Mesendoderm (in vitro differentiated cells): ENCODE measurements around the gene STUB1.
A peak's percentile ranks its signal among the peaks of the same experiment; 100 is the strongest.

Experiments
- DNase-seq: peaks from one replicate; pipeline ENCODE4 v3.0.0; 2013
- H2AK5ac ChIP-seq: 2 replicates; pipeline ENCODE4 v1.6.1; 2013; ENCODE audit warnings: low read length, inconsistent platforms
- H2BK120ac ChIP-seq: 2 replicates; pipeline ENCODE4 v1.6.1; 2013; ENCODE audit warnings: low read depth, mild to moderate bottlenecking, low read length, moderate library complexity, mixed read lengths
- H2BK15ac ChIP-seq: replicated peaks from 2 replicates; pipeline ENCODE4 v1.6.1; 2013; ENCODE audit warnings: low read depth, mild to moderate bottlenecking, moderate library complexity
- H2BK5ac ChIP-seq: 2 replicates; pipeline ENCODE4 v1.6.1; 2013; ENCODE audit warnings: low read length, inconsistent platforms
- H3K18ac ChIP-seq: 2 replicates; pipeline ENCODE4 v1.6.1; 2013; ENCODE audit warnings: mild to moderate bottlenecking, low read length, mixed read lengths
- H3K23ac ChIP-seq: one replicate; pipeline ENCODE4 v1.6.1; 2013; ENCODE audit warnings: low read length
- H3K27ac ChIP-seq: 2 replicates; pipeline ENCODE4 v1.5.1; 2013; ENCODE audit warnings: low read depth, mild to moderate bottlenecking, inconsistent platforms, low read length, moderate library complexity
- H3K27me3 ChIP-seq: 2 replicates; pipeline ENCODE4 v1.6.1; 2013; ENCODE audit warnings: low read length, control low read depth, mild to moderate bottlenecking, inconsistent platforms; ENCODE audit not compliant: insufficient read depth, poor library complexity
- H3K36me3 ChIP-seq: 2 replicates; pipeline ENCODE4 v1.6.1; 2013; ENCODE audit warnings: low read length, inconsistent platforms; ENCODE audit not compliant: control insufficient read depth, insufficient read depth
- H3K4ac ChIP-seq: one replicate; pipeline ENCODE4 v1.6.1; 2013; ENCODE audit warnings: low read depth, mild to moderate bottlenecking, low read length, moderate library complexity
- H3K4me1 ChIP-seq: 2 replicates; pipeline ENCODE4 v1.6.1; 2013; ENCODE audit warnings: low read depth, low read length, inconsistent platforms; ENCODE audit not compliant: control insufficient read depth
- H3K4me2 ChIP-seq: 2 replicates; pipeline ENCODE4 v1.6.1; 2013; ENCODE audit warnings: low read length
- H3K4me3 ChIP-seq: 2 replicates; pipeline ENCODE4 v1.5.1; 2013; ENCODE audit warnings: mild to moderate bottlenecking, low read length
- H3K56ac ChIP-seq: one replicate; pipeline ENCODE4 v1.6.1; 2013; ENCODE audit warnings: low read length
- H3K79me1 ChIP-seq: 2 replicates; pipeline ENCODE4 v1.6.1; 2013; ENCODE audit warnings: low read length, inconsistent platforms
- H3K79me2 ChIP-seq: 2 replicates; pipeline ENCODE4 v1.6.1; 2013; ENCODE audit warnings: mild to moderate bottlenecking, low read length; ENCODE audit not compliant: control insufficient read depth, insufficient read depth
- H3K9ac ChIP-seq: 2 replicates; pipeline ENCODE4 v1.6.1; 2013; ENCODE audit warnings: low read length, inconsistent platforms
- H4K5ac ChIP-seq: one replicate; pipeline ENCODE4 v1.6.1; 2013; ENCODE audit warnings: low read length
- H4K8ac ChIP-seq: one replicate; pipeline ENCODE4 v1.6.1; 2013; ENCODE audit warnings: low read depth, mild to moderate bottlenecking, control low read depth, low read length, moderate library complexity
- WGBS: extraction: QIAGEN DNeasy Blood & Tissue Kit; methylation state at CpG from one replicate; pipeline ENCODE4 v1.1.7; 2013; ENCODE audit warnings: low lambda C conversion rate, missing lambda C conversion rate; ENCODE audit not compliant: insufficient coverage; ENCODE audit errors: extremely low coverage; 5-methylcytosine and 5-hydroxymethylcytosine counted together

The STUB1 gene

DNA sequence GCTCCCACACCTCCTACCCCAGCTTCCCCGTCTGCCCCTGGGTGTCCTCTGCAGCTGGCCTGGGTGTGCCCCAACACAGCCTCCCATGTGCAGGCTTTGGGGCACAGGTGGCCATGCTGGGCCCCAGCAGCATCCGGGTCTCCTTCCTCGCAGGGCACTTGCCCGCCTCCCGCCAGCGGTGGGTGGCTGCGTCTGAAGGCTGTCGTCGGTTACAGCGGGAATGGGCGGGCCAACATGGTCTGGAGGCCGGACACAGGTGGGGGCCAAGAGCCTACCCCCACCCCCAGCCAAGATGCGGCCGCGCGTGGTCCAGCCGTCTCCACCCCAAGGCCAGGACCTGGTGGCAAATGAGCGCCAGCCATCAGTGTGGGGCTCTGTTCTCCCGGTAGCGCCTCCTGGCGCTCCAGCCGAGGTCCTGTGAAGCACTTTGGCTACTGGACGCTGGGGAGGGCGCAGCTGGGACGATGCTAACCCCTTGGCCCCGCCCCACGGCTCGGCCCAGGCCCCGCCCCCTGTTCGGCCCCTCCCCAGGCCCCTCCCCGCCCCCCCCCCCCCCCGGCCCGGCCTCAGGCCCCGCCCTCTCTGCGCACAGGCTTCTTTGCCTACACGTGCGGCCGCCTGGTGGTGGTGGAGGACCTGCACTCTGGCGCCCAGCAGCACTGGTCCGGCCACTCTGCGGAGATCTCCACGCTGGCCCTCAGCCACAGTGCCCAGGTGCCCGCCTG lies 19.6 kb upstream of the STUB1 start:
- H3K4me1 ChIP-seq: no peaks in the 10 kb centered on the region
- DNase-seq: peak; percentile 94
- no peaks in the 10 kb centered on the region for H3K79me1 ChIP-seq
- no peaks in the 10 kb centered on the region for H3K79me2 ChIP-seq
- no peak overlapping the region for H3K27ac ChIP-seq
- H3K56ac ChIP-seq: peak overlapping the region; percentile 73
- H3K4ac ChIP-seq: no peak overlapping the region
- WGBS: no CpG with 5 or more reads among the region's 43 CpGs
- H3K9ac ChIP-seq: peak overlapping the region; percentile 22
- H3K36me3 ChIP-seq: no peaks in the 10 kb centered on the region
- H2BK120ac ChIP-seq: no peak overlapping the region
- H4K5ac ChIP-seq: no peak overlapping the region
- H3K27me3 ChIP-seq: no peaks in the 10 kb centered on the region
- H3K4me2 ChIP-seq: no peak overlapping the region
- no peak overlapping the region for H3K4me3 ChIP-seq
- H2BK15ac ChIP-seq: no peak overlapping the region
- no peak overlapping the region for H2AK5ac ChIP-seq
- no peak overlapping the region for H4K8ac ChIP-seq
- H2BK5ac ChIP-seq: no peak overlapping the region
- no peak overlapping the region for H3K23ac ChIP-seq
- no peak overlapping the region for H3K18ac ChIP-seq

DNA sequence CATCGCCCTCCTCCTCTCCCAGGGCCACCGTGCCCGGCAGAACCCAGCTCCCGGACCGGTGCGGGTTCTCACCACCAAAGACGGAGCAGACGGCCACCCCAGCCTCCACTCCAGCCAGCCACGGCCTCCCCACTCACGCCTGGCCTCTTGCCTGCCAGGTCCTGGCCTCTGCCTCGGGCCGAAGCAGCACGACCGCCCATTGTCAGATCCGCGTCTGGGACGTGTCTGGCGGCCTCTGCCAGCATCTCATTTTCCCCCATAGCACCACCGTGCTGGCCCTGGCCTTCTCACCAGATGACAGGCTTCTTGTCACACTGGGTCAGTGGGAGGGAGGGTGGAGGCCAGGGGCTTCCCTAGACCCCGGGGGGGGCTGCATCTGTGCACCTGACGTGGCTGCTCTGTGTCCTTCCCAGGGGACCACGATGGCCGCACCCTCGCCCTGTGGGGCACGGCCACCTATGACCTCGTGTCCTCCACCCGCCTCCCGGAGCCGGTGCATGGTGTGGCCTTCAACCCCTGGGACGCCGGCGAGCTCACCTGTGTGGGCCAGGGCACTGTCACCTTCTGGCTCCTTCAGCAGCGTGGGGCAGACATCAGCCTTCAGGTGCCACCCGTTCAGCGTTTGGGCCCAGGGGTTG lies 18.9 kb upstream of the STUB1 start:
- H4K8ac ChIP-seq: no peak overlapping the region
- H3K4me2 ChIP-seq: no peak overlapping the region
- H3K79me1 ChIP-seq: no peaks in the 10 kb centered on the region
- H3K4me1 ChIP-seq: no peaks in the 10 kb centered on the region
- H2BK120ac ChIP-seq: no peak overlapping the region
- no peak overlapping the region for H3K27ac ChIP-seq
- no peak overlapping the region for H2BK15ac ChIP-seq
- no peak overlapping the region for H4K5ac ChIP-seq
- H3K18ac ChIP-seq: no peak overlapping the region
- no peak overlapping the region for H2BK5ac ChIP-seq
- peak overlapping the region; percentile 73 for H3K56ac ChIP-seq
- H3K9ac ChIP-seq: peak overlapping the region; percentile 22
- no peak for DNase-seq
- H3K79me2 ChIP-seq: no peaks in the 10 kb centered on the region
- no peaks in the 10 kb centered on the region for H3K36me3 ChIP-seq
- no CpG with 5 or more reads among the region's 35 CpGs for WGBS
- H2AK5ac ChIP-seq: no peak overlapping the region
- H3K4ac ChIP-seq: no peak overlapping the region
- no peaks in the 10 kb centered on the region for H3K27me3 ChIP-seq
- no peak overlapping the region for H3K4me3 ChIP-seq
- no peak overlapping the region for H3K23ac ChIP-seq

DNA sequence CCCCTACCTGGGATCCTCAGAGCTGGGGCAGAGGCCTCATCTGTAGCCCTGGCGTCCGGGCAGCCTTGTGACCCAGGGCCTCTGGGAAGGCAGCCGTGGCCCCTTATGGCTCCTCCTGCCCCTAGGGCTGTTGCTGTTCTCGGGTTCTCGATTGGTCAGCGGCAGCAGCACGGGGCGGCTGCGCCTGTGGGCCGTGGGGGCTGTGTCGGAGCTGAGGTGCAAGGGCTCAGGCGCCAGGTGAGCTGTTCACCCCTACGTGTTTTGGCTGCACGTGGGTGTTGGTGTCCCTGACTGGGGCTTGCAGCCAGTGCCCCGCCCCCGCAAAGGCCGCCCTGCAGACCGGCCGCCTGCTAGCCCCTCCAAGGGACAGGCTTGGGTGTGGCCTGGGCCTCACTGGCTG lies 18.1 kb upstream of the STUB1 start:
- no peak overlapping the region for H3K18ac ChIP-seq
- H2BK5ac ChIP-seq: no peak overlapping the region
- H3K23ac ChIP-seq: no peak overlapping the region
- no peaks in the 10 kb centered on the region for H3K79me2 ChIP-seq
- H3K4ac ChIP-seq: no peak overlapping the region
- H2BK15ac ChIP-seq: no peak overlapping the region
- no peak overlapping the region for H2AK5ac ChIP-seq
- WGBS: no CpG with 5 or more reads among the region's 19 CpGs
- no peaks in the 10 kb centered on the region for H3K36me3 ChIP-seq
- no peaks in the 10 kb centered on the region for H3K27me3 ChIP-seq
- no peak overlapping the region for H3K4me3 ChIP-seq
- no peak overlapping the region for H4K5ac ChIP-seq
- H4K8ac ChIP-seq: no peak overlapping the region
- no peaks in the 10 kb centered on the region for H3K4me1 ChIP-seq
- H3K56ac ChIP-seq: no peak overlapping the region
- H3K9ac ChIP-seq: no peak overlapping the region
- no peak for DNase-seq
- no peak overlapping the region for H3K27ac ChIP-seq
- H3K4me2 ChIP-seq: no peak overlapping the region
- H3K79me1 ChIP-seq: no peaks in the 10 kb centered on the region
- no peak overlapping the region for H2BK120ac ChIP-seq

DNA sequence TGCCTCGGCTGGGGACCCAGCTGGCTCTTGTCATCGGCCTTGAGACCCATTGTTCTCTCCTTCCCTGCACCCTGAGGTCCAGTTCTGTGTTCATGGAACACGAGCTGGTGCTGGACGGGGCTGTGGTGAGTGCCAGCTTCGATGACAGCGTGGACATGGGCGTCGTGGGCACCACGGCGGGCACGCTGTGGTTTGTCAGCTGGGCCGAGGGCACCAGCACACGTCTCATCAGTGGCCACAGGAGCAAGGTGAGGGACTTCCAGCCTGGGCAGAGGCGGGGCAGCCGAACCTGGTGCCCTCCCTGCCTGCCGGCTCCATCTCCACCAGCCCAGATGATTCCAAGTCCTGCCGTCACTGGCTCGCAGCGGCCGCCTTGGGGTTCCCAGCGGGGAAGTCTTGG lies 17.6 kb upstream of the STUB1 start:
- no peak overlapping the region for H3K4ac ChIP-seq
- H4K5ac ChIP-seq: no peak overlapping the region
- H3K56ac ChIP-seq: no peak overlapping the region
- WGBS: no CpG with 5 or more reads among the region's 21 CpGs
- no peak overlapping the region for H2BK15ac ChIP-seq
- H2BK120ac ChIP-seq: no peak overlapping the region
- H3K27ac ChIP-seq: no peak overlapping the region
- no peak overlapping the region for H2BK5ac ChIP-seq
- no peaks in the 10 kb centered on the region for H3K79me1 ChIP-seq
- no peaks in the 10 kb centered on the region for H3K79me2 ChIP-seq
- no peak overlapping the region for H3K4me3 ChIP-seq
- H2AK5ac ChIP-seq: no peak overlapping the region
- H3K36me3 ChIP-seq: no peaks in the 10 kb centered on the region
- H3K4me1 ChIP-seq: no peaks in the 10 kb centered on the region
- no peak overlapping the region for H3K18ac ChIP-seq
- no peaks in the 10 kb centered on the region for H3K27me3 ChIP-seq
- H3K4me2 ChIP-seq: no peak overlapping the region
- no peak for DNase-seq
- no peak overlapping the region for H4K8ac ChIP-seq
- H3K23ac ChIP-seq: no peak overlapping the region
- H3K9ac ChIP-seq: no peak overlapping the region

- no peak overlapping the region for H3K4me2 ChIP-seq
- no peak overlapping the region for H3K56ac ChIP-seq
- no peak for DNase-seq
- H3K18ac ChIP-seq: no peak overlapping the region
- no peak overlapping the region for H2BK5ac ChIP-seq
- H3K79me1 ChIP-seq: peaks cover 9% of the 10 kb centered on the region
- no peak overlapping the region for H2BK120ac ChIP-seq
- H3K27me3 ChIP-seq: no peaks in the 10 kb centered on the region
- H3K36me3 ChIP-seq: peaks cover 12% of the 10 kb centered on the region
- H3K4me3 ChIP-seq: no peak overlapping the region
- no CpG with 5 or more reads among the region's 13 CpGs for WGBS
- H4K5ac ChIP-seq: no peak overlapping the region
- no peak overlapping the region for H4K8ac ChIP-seq
- H3K27ac ChIP-seq: no peak overlapping the region
- H2AK5ac ChIP-seq: no peak overlapping the region
- H3K4ac ChIP-seq: no peak overlapping the region
- H2BK15ac ChIP-seq: no peak overlapping the region
- H3K9ac ChIP-seq: no peak overlapping the region
- peaks cover 12% of the 10 kb centered on the region for H3K79me2 ChIP-seq
- H3K23ac ChIP-seq: no peak overlapping the region
- no peaks in the 10 kb centered on the region for H3K4me1 ChIP-seq
Measured at GRCh38 chr16:666572-666971, 13.6 kb upstream of the STUB1 start.
